ENCODE measurements around the gene ABR. TPM values are rescaled to one million over a fixed set of nuclear protein-coding genes. Genes with fewer than 3 reads are reported as not detected.
A peak's percentile ranks its signal among the peaks of the same experiment; 100 is the strongest.

The ABR gene
- total RNA-seq, 2 experiments from 2014 or later, result 143 to 156 TPM

DNA sequence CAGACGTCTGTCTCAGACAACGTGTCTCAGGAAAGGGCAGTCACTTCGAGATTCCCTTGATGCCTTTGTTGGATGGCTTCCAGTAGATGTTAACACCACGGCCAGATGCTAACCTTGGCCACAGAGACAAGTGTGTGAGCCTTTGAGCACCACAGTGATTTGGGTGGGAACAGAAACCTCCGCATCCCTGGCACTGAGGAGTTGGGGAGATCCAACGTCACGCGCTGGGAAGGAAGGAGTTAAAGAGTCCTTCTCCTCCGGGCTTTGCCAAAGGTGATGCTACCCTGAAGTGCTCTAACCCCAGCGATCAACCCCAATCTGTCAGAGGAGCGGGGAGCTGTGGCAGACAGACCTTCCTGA is 3.0 kb upstream of the ABR start:
- no peak for ATAC-seq
- CTCF ChIA-PET, result interaction anchor here (4.8 kb wide), 1 partner anchor 60 kb away, joined by 31 read pairs; no protein-coding TSS in a partner anchor
- H3K27me3 Mint-ChIP-seq (ENCODE audit: low read depth), result peaks cover 15% of the 10 kb centered on the region
- no peak overlapping the region for H3K27ac Mint-ChIP-seq
- H3K9me3 Mint-ChIP-seq (ENCODE audit: insufficient read depth), result no peaks in the 10 kb centered on the region
- POLR2A ChIA-PET, result interaction anchor here (0.5 kb wide), 1 partner anchor 23 kb away, joined by 3 read pairs; no protein-coding TSS in a partner anchor
- no peaks in the 10 kb centered on the region for H3K36me3 Mint-ChIP-seq (ENCODE audit: low read depth)
- no peak for DNase-seq
- peaks cover 34% of the 10 kb centered on the region for H3K4me1 Mint-ChIP-seq (ENCODE audit: low read depth)
- H3K4me3 Mint-ChIP-seq, result no peak overlapping the region

DNA sequence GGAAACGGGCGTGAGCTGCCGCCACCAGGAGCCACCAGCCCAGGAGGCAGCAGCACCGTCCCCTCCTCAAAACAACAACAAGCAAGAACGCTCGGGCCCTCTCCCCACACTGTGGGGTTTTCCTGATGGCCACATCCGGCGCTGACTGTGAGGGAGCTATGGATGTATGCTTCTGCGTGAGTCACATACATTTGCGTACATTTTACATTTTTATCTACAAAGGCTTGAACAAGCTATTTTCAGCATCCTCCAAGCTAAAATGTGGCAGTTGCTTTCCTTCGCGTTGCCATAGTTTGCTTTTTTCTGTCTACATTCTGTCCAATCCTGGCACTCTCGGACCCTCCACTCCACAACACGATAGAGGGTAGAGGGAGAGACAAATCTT is 2.0 kb upstream of the ABR start:
- peaks cover 38% of the 10 kb centered on the region for H3K4me1 Mint-ChIP-seq (ENCODE audit: low read depth)
- H3K27me3 Mint-ChIP-seq (ENCODE audit: low read depth), result peaks cover 16% of the 10 kb centered on the region
- ChIA-PET CTCF (interaction anchor here (4.8 kb wide), 1 partner anchor 59 kb away, joined by 31 read pairs; no protein-coding TSS in a partner anchor), POLR2A (interaction anchor here (0.6 kb wide), 1 partner anchor 218 kb away, joined by 3 read pairs; the partner anchor contains the start of gene YWHAE)
- DNase-seq (no peak), ATAC-seq (no peak)
- H3K9me3 Mint-ChIP-seq (ENCODE audit: insufficient read depth), result no peaks in the 10 kb centered on the region
- H3K4me3 Mint-ChIP-seq, result no peak overlapping the region
- no peak overlapping the region for H3K27ac Mint-ChIP-seq
- no peaks in the 10 kb centered on the region for H3K36me3 Mint-ChIP-seq (ENCODE audit: low read depth)

DNA sequence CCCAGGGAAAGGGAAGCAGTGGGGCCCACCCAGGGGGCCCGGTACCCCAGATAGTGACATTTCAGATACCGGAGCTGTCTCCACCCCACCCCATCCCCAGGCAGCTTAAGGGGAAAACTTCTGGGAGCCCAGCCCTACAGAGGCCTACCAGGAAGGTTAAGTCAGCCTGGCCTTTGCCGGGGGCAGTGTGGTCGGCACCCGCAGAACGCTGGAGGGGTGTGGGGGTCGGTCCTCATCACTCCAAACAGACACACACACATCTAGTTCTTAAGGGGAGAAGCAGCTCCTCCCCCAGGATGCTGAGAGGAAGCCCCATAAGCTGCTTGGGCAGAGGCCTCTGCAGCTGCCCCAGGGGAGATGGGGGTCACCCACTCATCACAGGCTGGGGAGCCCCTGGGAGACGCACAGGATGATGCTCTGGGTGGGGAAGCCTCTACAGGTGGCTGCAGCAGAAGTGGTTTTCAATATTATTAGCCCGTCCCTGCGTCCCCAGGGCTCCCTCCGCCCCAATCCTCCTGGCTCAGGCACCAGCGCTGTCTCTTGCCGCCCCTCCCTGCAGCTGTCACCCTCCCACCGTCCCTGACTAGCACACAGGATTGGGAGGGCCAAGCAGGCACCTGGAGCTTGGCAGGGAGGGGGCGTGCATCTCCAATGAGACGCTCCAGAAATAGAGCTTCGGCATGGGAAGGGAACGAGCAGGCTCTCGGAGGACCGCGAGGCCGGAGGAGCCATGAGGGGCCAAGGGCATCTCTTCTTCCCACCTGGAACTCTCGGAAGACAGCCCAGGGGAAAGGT is 1.4 kb upstream of the ABR start:
- Mint-ChIP-seq H3K36me3 (ENCODE audit: low read depth) (no peaks in the 10 kb centered on the region), H3K9me3 (ENCODE audit: insufficient read depth) (no peaks in the 10 kb centered on the region), H3K4me1 (ENCODE audit: low read depth) (peaks cover 33% of the 10 kb centered on the region), H3K27ac (no peak overlapping the region), H3K27me3 (ENCODE audit: low read depth) (peaks cover 16% of the 10 kb centered on the region), H3K4me3 (peak overlapping the region; percentile 15)
- CTCF ChIA-PET, result interaction anchor here (4.8 kb wide), 1 partner anchor 59 kb away, joined by 31 read pairs; no protein-coding TSS in a partner anchor
- no peak for ATAC-seq
- no peak for DNase-seq
- POLR2A ChIA-PET, result interaction anchor here (0.6 kb wide), 1 partner anchor 219 kb away, joined by 3 read pairs; the partner anchor contains the start of gene YWHAE

DNA sequence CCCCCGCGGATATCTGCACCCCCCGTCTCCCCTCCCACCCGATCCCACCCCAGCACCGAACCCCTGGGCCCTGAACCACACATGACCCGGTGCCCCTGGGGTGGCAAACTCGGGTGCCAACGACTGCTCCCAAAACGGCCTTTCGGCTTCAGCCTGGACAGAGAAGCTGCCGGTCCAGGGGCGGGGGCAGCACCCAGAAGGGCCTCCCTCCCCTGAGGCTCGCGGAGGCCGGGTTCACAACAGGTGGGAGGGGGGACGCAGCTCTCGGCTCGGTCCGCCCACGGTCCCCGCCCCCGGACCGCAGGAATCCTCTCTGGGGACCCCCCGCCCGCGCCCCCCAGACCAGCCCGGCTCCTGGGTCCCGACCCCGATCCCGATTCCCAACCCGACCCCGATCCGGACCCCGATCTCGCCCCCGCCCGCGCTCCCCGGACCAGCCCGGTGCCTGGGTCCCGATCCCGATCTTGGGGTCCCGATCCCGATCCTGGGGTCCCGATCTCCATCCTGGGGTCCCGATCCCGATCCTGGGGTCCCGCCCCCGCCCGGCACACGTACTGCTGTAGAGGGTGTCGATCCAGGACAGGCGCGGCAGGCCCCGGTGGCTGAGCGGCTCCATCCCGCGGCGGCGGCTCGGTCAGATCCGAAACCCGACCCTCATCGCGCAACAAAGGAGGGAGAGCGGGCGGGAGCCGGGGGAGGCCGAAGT is 516 bp downstream of the ABR start:
- no peaks in the 10 kb centered on the region for H3K36me3 Mint-ChIP-seq (ENCODE audit: low read depth)
- POLR2A ChIA-PET, result no interaction called here

DNA sequence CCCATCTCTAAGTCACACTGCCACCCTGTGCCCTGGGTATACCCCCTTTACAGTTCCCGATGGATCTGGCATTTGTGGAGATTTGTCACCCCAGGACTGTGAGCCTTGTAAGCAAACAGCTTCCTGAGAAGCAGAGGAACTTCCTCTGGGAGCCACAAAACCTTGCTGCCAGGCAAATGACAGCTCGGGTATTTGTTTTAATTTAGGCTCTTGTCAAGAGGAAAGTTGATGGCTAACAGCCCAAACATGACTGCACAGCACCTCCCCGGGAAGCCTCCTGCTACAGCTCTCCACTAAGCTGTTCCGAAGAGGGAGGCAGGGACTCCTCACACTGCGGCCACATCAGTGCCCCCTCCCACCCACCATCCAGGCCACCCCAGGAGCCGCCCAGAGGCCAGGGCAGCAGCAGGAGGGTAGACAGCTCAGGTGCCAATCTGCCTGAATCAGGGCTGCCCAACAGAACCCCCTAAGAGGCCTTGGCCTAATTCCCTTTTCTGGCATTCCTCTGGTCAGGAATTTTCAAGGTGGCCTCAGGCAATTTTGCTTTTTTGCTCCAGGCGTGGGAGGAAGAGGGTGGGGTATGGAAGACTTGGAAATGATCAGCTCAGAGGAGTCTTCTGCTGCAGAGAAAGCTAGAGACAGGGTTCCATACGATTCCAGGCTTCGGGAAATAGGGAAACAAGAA is 2.6 kb downstream of the ABR start:
- Mint-ChIP-seq H3K27ac (no peak overlapping the region), H3K9me3 (ENCODE audit: insufficient read depth) (no peaks in the 10 kb centered on the region), H3K4me1 (ENCODE audit: low read depth) (peaks cover 23% of the 10 kb centered on the region), H3K4me3 (no peak overlapping the region), H3K36me3 (ENCODE audit: low read depth) (no peaks in the 10 kb centered on the region), H3K27me3 (ENCODE audit: low read depth) (peaks cover 16% of the 10 kb centered on the region)
- no peak for ATAC-seq
- CTCF ChIA-PET, result interaction anchor here (0.9 to 2.8 kb wide), 2 partner anchors 11 to 54 kb away, joined by 4 to 12 read pairs; no protein-coding TSS in a partner anchor
- POLR2A ChIA-PET, result no interaction called here
- no peak for DNase-seq

More for the DNA sequence above, 516 bp downstream of the ABR start:
- Mint-ChIP-seq H3K4me1 (ENCODE audit: low read depth) (peaks cover 39% of the 10 kb centered on the region), H3K27me3 (ENCODE audit: low read depth) (peaks cover 16% of the 10 kb centered on the region), H3K9me3 (ENCODE audit: insufficient read depth) (no peaks in the 10 kb centered on the region), H3K27ac (no peak overlapping the region), H3K4me3 (peak overlapping the region; percentile 69)
- CTCF ChIA-PET, result no interaction called here
- DNase-seq, result no peak
- ATAC-seq, result peak; percentile 26

DNA sequence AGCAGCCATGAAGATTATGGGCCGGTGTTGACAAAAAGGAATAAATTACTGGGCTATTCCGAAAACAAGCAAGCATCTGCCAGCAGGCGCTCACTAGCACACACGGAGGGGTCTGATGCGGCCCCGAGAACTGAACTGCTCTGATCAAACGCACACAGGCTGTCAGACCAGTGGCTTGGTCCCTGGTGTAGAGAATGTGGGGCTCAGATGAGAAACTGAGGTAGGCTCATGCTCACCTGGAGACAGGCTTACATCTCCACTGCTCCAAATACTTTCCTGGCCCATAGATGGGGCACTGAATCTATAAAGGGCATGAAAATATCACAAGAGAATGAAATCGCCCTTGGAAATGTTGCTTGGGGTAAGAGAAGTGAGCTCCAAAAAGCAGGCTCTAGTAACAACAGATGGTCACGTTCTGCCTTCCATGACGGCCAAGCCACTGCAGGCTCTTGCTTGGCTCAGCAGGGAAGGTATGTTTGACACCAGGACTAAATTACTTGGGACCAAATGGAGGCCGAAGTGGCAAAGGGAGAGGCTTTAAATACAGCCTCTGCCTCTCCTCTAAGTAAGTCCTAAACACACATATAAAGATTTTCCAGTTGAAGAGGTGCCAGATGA is 5.4 kb downstream of the ABR start:
- no peaks in the 10 kb centered on the region for H3K36me3 Mint-ChIP-seq (ENCODE audit: low read depth)
- ATAC-seq (no peak), DNase-seq (no peak)
- no peaks in the 10 kb centered on the region for H3K9me3 Mint-ChIP-seq (ENCODE audit: insufficient read depth)
- no peak overlapping the region for H3K4me3 Mint-ChIP-seq
- peaks cover 24% of the 10 kb centered on the region for H3K4me1 Mint-ChIP-seq (ENCODE audit: low read depth)
- CTCF ChIA-PET, result interaction anchor here (1.2 kb wide), 1 partner anchor 52 kb away, joined by 3 read pairs; no protein-coding TSS in a partner anchor
- H3K27me3 Mint-ChIP-seq (ENCODE audit: low read depth), result peaks cover 10% of the 10 kb centered on the region
- POLR2A ChIA-PET, result no interaction called here
- no peak overlapping the region for H3K27ac Mint-ChIP-seq

DNA sequence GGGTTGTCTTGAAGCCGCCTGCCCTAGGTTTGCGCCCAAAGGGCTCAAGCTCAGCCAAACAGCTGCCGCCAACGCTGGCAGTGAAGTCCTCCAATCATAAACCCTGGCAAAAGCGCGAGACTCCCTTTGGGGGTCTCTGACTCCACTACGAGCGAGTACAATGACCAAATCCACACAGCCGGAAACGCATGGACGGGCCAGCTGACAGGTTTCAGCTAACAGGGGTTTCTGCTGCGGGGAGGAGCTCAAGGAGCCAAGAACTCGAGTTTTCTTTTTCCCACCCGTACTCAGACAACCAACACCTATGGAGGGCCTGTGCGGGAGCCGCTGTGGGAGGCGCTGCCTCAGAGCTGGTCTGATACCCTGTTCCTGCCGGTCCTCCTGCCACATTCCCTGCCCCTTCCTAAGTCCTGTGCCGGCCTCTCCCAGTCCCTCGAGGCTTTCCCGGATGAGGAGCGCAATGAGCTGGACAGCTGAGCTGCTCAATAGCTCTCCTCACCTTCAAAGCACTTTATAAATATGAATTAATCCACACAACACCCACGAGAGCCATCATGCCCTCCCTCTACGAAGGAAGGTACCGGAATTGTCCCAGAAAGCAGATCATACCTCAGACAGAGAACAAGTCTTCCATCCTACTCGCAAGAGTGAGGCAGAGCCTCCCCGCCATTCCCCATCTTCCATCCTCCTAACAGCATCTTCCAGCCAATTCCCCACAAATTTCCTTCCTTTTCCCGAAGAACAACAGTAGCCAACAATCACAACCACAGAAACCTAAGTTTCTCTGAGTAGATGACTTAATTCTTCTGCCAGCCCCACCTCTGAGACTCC is 6.1 kb downstream of the ABR start:
- no peaks in the 10 kb centered on the region for H3K36me3 Mint-ChIP-seq (ENCODE audit: low read depth)
- POLR2A ChIA-PET, result no interaction called here
- CTCF ChIA-PET, result interaction anchor here (1.2 kb wide), 1 partner anchor 51 kb away, joined by 3 read pairs; no protein-coding TSS in a partner anchor

DNA sequence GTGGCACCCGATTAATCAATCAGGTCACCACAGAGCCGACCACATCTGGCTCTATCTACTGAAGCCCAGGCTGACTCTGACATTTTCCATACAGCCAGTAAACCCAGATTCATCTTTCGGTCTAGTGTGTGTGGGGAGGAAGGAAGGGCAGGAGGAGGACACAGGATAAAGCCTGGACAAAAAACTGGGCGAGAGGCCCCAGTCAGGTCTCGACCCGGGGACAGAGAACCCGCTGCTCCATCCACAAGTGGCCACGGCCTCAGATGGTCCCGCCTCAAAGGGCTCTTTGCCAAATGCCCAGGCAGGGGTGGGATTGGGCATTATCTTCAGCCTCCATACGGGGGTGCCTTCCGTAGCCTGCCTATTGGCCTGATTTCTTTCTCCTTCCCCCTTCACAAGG is 7.8 kb downstream of the ABR start:
- Mint-ChIP-seq H3K27ac (no peak overlapping the region), H3K4me3 (no peak overlapping the region), H3K4me1 (ENCODE audit: low read depth) (peaks cover 17% of the 10 kb centered on the region), H3K27me3 (ENCODE audit: low read depth) (no peaks in the 10 kb centered on the region), H3K9me3 (ENCODE audit: insufficient read depth) (no peaks in the 10 kb centered on the region), H3K36me3 (ENCODE audit: low read depth) (no peaks in the 10 kb centered on the region)
- DNase-seq, result no peak
- ChIA-PET CTCF (no interaction called here), POLR2A (no interaction called here)
- no peak for ATAC-seq

More for the DNA sequence above, 6.1 kb downstream of the ABR start:
- Mint-ChIP-seq H3K27ac (no peak overlapping the region), H3K9me3 (ENCODE audit: insufficient read depth) (no peaks in the 10 kb centered on the region), H3K4me1 (ENCODE audit: low read depth) (peaks cover 30% of the 10 kb centered on the region), H3K27me3 (ENCODE audit: low read depth) (peaks cover 7% of the 10 kb centered on the region), H3K4me3 (no peak overlapping the region)
- ATAC-seq (no peak), DNase-seq (no peak)

DNA sequence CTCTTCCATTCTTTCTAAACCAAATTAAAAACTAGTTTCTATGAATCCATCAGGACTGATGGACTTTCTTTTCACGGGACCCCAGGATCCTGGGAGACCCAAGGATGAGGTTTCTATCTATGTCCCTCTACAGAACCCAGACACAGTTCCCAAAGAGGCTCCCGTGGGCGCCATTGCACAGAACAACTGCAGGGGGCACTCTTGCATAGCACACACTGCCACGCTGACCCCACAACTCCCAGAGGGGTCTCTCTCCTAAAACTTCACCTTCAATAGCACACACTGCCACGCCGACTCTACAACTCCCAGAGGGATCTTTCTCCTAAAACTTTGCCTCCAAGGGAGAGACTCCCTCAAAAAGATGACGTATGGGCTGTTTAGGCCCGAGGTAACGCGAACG is 9.0 kb downstream of the ABR start:
- POLR2A ChIA-PET, result no interaction called here

DNA sequence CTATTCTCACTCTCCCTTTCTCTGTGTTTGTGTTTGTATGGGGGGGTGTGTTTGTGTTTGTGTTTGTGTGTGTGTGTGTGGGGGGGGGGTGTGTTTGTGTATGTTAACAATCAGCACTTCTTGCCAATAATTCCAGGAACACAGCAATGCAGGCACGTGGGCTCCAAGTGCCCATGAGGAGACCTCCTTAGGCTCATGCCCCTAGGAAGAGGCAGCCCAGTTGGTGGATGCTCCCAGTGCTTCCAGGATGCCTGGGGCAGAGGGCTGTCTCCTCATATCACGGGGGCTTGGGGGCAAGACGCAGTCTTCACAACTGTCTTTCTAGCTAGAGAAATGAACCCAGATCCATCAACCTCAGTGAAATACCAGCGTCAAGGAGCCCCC is 9.9 kb downstream of the ABR start:
- Mint-ChIP-seq H3K27me3 (ENCODE audit: low read depth) (no peaks in the 10 kb centered on the region), H3K9me3 (ENCODE audit: insufficient read depth) (no peaks in the 10 kb centered on the region), H3K27ac (no peak overlapping the region), H3K36me3 (ENCODE audit: low read depth) (no peaks in the 10 kb centered on the region), H3K4me1 (ENCODE audit: low read depth) (peaks cover 10% of the 10 kb centered on the region), H3K4me3 (no peak overlapping the region)
- CTCF ChIA-PET, result no interaction called here
- POLR2A ChIA-PET, result no interaction called here
- DNase-seq, result no peak
- no peak for ATAC-seq

More for the DNA sequence above, 9.0 kb downstream of the ABR start:
- CTCF ChIA-PET, result no interaction called here
- Mint-ChIP-seq H3K9me3 (ENCODE audit: insufficient read depth) (no peaks in the 10 kb centered on the region), H3K4me3 (no peak overlapping the region), H3K36me3 (ENCODE audit: low read depth) (no peaks in the 10 kb centered on the region), H3K27ac (no peak overlapping the region), H3K27me3 (ENCODE audit: low read depth) (no peaks in the 10 kb centered on the region), H3K4me1 (ENCODE audit: low read depth) (peaks cover 16% of the 10 kb centered on the region)
- DNase-seq (no peak), ATAC-seq (no peak)
